ENCODE data around the gene GRIN1. TPM values are rescaled to one million over a fixed set of nuclear protein-coding genes. Genes with fewer than 3 reads are reported as not detected.

GRIN1 gene
- total and polyA plus RNA-seq, 4 donors, result 16.2 to 207 (median 146) TPM

DNA sequence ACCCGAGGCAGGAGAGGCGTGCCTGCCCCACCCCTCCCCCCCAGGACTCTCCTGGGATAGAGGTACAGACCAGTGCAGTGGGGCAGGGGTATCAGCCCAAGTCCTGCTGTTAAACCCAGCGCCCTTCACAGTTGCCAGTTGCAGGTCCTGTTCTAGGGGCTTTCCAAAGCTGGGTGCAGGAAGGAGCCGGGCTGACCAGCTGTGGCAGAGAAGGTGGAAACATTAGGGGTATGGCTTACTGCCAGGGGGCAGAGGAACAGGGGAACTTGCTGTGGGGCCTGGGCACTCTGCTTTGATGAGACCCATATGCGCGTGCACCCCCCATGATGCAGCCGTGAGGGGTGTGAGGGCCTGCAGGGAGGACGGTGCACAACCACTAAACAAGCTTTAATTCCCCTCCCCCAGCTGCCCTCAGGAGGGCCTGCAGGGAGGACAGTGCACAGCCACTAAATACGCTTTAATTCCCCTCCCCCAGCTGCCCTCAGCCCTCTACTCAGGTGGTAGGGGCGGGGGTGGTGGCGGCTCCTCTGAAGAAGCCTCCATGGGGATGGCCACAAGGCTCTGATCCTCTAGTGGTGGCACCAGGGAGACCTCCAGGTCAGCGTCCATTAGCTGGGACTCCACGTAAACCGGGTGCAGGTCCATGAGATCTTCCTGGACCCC, 31.7 kb downstream of the GRIN1 start:
- 51% methylated on average over 7 of the region's 14 CpGs for WGBS (ENCODE audit: insufficient coverage)
- no peaks in the 10 kb centered on the region for H3K9me3 ChIP-seq (ENCODE audit: control insufficient read depth, insufficient read depth, low read length)
- no peak for DNase-seq (ENCODE audit: low read depth in 4 of 6, low spot score in 6 of 6)
- peaks cover 29% of the 10 kb centered on the region for H3K36me3 ChIP-seq (ENCODE audit: control insufficient read depth, insufficient read depth, low read length)
- no peak overlapping the region for H3K27ac ChIP-seq (ENCODE audit: low read depth, low read length)
- peaks cover 29% of the 10 kb centered on the region for H3K4me1 ChIP-seq (ENCODE audit: control insufficient read depth, insufficient read depth, low read length)
- H3K4me3 ChIP-seq (ENCODE audit: low read depth, low read length), result no peak overlapping the region
- H3K27me3 ChIP-seq (ENCODE audit: control insufficient read depth, insufficient read depth, low read length), result peaks cover 27% of the 10 kb centered on the region

DNA sequence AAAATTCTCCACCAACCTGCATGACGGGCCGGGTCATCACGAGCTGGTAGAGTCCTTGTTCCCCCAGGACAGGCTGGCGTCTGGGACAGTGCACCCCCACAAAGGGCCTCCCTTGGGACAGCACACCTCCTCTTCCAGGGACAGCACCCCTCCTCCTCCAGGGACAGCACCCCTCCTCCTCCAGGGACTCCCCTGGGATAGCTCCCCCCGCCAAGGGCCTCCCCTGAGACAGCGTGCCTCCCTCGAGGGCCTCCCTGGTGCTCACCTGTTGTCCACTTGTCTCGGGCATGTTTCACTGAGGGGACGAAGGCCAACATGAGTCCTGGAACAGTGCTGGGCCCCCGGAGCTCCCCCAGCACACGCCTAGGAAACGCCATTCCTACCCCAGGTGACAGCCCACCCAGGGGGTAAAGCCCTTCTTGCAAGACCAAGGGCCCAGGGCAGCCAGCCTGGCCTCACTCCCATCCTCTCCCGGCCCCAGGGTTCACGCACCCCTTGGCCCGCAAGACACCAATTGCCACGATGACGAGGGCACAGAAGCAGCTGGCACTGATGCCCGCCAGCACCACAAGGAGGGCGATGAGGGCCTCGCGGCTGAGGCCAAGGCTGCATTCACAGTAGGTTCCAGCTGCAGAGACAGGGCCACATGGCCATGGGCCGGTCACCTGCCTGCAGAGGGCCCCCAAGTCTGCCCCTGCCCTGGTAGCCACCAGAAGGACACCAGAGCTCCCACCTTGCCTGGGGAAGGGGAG, 32.4 kb downstream of the GRIN1 start:
- peaks cover 22% of the 10 kb centered on the region for H3K27me3 ChIP-seq (ENCODE audit: control insufficient read depth, insufficient read depth, low read length)
- peaks cover 28% of the 10 kb centered on the region for H3K36me3 ChIP-seq (ENCODE audit: control insufficient read depth, insufficient read depth, low read length)
- no peak for DNase-seq (ENCODE audit: low read depth in 4 of 6, low spot score in 6 of 6)
- H3K4me1 ChIP-seq (ENCODE audit: control insufficient read depth, insufficient read depth, low read length), result peaks cover 27% of the 10 kb centered on the region
- no peak overlapping the region for H3K27ac ChIP-seq (ENCODE audit: low read depth, low read length)
- WGBS (ENCODE audit: insufficient coverage), result 84% methylated on average over 22 of the region's 22 CpGs
- H3K4me3 ChIP-seq (ENCODE audit: low read depth, low read length), result no peak overlapping the region
- no peaks in the 10 kb centered on the region for H3K9me3 ChIP-seq (ENCODE audit: control insufficient read depth, insufficient read depth, low read length)

DNA sequence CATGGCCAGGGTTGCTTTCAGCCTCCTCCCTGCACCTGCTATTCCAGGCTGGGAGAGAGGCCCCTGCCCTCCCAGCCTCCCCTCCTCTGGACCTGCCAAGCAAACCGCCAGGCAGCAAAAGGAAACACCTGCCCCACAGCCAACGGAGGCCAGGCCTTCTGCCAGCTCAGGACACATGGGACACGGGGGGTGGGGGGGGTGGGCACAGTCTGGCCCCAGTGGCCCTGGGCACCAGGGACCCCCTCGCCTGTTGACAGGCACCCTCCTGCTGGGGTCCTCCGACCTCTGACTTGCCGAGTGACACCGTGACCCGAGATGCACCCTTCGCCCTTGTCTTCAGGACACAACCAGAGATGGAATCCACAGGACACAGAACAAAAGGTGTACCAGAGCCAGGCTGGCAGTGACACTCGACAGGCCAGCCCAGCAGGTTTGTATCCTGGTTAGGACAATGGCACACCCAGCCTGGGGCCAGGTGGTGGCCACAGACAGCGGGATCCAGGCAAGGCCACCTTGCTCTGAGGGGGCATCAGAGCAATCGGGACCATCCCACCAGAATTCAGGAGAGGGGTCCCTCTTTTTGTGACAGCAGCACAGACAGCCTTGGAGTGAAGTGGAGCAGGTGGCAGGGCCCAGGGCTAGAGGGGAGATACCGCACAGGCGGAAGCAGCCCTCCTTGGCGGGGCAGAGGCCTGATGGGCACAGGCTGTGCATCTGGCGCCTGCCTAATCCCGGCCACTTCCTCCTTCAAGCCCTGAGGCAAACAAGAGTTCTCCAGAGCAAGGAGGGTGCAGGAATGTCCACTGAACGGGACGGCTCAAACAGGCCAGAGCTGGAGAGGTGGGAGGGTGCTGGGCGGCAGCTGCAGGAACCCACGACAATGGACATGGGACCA, 34.2 kb downstream of the GRIN1 start:
- H3K4me3 ChIP-seq (ENCODE audit: low read depth, low read length), result no peak overlapping the region
- peaks cover 15% of the 10 kb centered on the region for H3K4me1 ChIP-seq (ENCODE audit: control insufficient read depth, insufficient read depth, low read length)
- 83% methylated on average over 20 of the region's 21 CpGs for WGBS (ENCODE audit: insufficient coverage)
- peaks cover 12% of the 10 kb centered on the region for H3K27me3 ChIP-seq (ENCODE audit: control insufficient read depth, insufficient read depth, low read length)
- H3K36me3 ChIP-seq (ENCODE audit: control insufficient read depth, insufficient read depth, low read length), result peaks cover 41% of the 10 kb centered on the region
- H3K9me3 ChIP-seq (ENCODE audit: control insufficient read depth, insufficient read depth, low read length), result no peaks in the 10 kb centered on the region
- H3K27ac ChIP-seq (ENCODE audit: low read depth, low read length), result no peak overlapping the region
- DNase-seq (ENCODE audit: low read depth in 4 of 6, low spot score in 6 of 6), result no peak

DNA sequence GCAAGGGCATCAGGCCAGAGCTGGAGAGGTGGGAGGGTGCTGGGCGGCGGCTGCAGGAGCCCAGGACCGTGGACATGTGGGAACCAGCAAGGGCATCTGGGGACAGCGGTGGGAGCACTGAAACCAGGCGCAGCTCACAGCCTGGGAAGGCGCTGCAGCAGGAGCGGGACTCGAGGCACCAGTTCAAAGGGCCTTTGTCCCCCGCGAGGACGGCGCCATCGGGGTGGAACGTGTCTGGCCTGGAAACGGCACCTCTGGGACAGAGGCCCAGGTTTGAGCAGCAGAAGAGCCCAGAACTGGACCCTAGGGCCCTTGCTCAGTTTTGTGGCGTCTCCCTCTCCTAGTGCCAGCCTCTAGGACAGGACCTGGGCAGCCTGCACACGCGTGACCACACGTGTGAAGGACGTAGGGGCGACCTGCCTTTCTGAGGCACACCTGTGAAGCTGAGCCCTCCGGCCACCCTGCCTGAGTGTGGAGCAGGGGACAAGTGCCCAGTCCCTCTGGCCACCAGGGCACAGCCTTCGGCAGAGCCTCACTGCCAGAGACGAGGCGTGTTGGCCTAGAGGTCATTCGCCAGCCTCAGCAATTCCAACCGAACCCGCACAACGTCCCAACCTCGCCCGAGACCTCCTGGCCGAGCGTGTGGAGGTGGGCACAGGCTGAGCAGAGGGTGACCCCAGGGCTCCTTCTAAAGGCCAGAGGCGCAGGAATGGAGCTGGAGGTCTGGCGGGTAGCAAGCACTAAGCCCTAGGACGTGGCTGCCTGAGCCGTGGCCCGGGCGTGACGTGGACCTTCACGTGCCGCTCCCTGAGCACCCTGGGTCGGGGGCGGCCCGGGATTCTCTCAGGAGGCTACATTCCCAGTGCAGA, 35.1 kb downstream of the GRIN1 start:
- 80% methylated on average over 45 of the region's 45 CpGs for WGBS (ENCODE audit: insufficient coverage)
- H3K9me3 ChIP-seq (ENCODE audit: control insufficient read depth, insufficient read depth, low read length), result no peaks in the 10 kb centered on the region
- no peak for DNase-seq (ENCODE audit: low read depth in 4 of 6, low spot score in 6 of 6)
- peaks cover 50% of the 10 kb centered on the region for H3K36me3 ChIP-seq (ENCODE audit: control insufficient read depth, insufficient read depth, low read length)
- H3K27me3 ChIP-seq (ENCODE audit: control insufficient read depth, insufficient read depth, low read length), result peaks cover 8% of the 10 kb centered on the region
- peaks cover 13% of the 10 kb centered on the region for H3K4me1 ChIP-seq (ENCODE audit: control insufficient read depth, insufficient read depth, low read length)
- no peak overlapping the region for H3K4me3 ChIP-seq (ENCODE audit: low read depth, low read length)
- H3K27ac ChIP-seq (ENCODE audit: low read depth, low read length), result no peak overlapping the region

DNA sequence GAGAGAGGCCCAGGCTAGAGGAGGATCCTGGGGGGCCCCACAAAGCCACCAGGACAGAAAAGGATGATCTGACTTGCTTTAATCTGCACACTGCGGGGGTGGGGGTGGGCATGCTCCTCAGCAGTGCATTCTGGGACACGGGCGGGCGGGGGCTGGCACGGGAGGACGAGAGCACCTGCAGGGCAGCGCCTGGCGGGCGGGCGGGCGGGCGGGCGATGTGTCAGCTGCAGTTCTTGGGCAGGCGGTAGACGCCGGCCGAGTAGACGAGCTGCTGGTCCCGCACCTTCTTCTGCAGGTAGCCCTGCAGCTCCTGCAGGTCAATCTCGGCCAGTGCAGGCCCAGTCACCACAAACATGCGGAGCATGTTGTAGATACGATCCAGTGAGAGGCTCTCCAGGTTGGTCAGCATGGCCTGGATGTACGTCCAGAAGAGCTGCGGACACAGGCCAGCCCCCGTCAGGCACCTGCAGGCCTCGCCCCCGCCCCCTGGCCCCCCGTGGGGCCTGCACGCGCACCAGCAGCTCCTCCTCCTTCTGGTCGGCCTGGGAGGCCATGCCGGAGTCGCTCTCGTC, 35.9 kb downstream of the GRIN1 start:
- H3K9me3 ChIP-seq (ENCODE audit: control insufficient read depth, insufficient read depth, low read length), result no peaks in the 10 kb centered on the region
- peaks cover 13% of the 10 kb centered on the region for H3K4me1 ChIP-seq (ENCODE audit: control insufficient read depth, insufficient read depth, low read length)
- H3K27me3 ChIP-seq (ENCODE audit: control insufficient read depth, insufficient read depth, low read length), result peaks cover 8% of the 10 kb centered on the region
- peaks cover 57% of the 10 kb centered on the region for H3K36me3 ChIP-seq (ENCODE audit: control insufficient read depth, insufficient read depth, low read length)
- H3K27ac ChIP-seq (ENCODE audit: low read depth, low read length), result no peak overlapping the region
- WGBS (ENCODE audit: insufficient coverage), result 31% methylated on average over 33 of the region's 34 CpGs
- no peak overlapping the region for H3K4me3 ChIP-seq (ENCODE audit: low read depth, low read length)
- no peak for DNase-seq (ENCODE audit: low read depth in 4 of 6, low spot score in 6 of 6)

DNA sequence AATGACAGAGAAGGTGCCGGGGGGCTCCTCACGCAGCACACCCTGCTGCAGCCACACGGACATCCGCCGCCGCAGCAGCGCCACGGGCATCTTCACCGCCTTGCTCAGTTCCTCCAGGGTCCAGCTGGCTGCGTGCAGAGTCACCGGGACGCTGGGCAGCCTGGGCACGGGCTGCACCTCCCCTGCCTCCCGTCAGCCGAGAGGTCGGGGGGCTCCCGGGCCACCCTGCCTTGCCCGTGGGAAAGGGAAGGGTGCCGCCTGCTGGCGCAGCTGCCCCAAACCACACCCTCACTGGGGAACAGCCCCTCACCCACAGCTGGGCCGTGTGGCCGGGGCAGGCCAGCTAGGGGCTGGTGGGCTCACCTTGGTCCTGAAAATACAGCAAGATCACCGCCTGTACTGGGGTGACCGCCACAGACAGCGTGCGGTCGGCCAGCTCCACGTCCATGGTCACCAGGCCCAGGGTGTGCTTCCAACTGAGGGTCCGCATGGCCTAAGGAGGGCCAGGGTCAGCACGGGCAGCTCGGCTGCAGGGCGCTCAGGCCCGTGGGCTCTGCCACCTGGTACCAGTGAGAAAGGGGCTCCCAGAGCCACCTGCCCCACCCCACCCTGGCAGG, 36.5 kb downstream of the GRIN1 start:
- WGBS (ENCODE audit: insufficient coverage), result 39% methylated on average over 30 of the region's 33 CpGs
- no peak for DNase-seq (ENCODE audit: low read depth in 4 of 6, low spot score in 6 of 6)
- H3K36me3 ChIP-seq (ENCODE audit: control insufficient read depth, insufficient read depth, low read length), result peaks cover 64% of the 10 kb centered on the region
- H3K4me3 ChIP-seq (ENCODE audit: low read depth, low read length), result no peak overlapping the region
- H3K27ac ChIP-seq (ENCODE audit: low read depth, low read length), result no peak overlapping the region
- H3K27me3 ChIP-seq (ENCODE audit: control insufficient read depth, insufficient read depth, low read length), result peaks cover 3% of the 10 kb centered on the region
- H3K4me1 ChIP-seq (ENCODE audit: control insufficient read depth, insufficient read depth, low read length), result peaks cover 7% of the 10 kb centered on the region
- H3K9me3 ChIP-seq (ENCODE audit: control insufficient read depth, insufficient read depth, low read length), result no peaks in the 10 kb centered on the region

DNA sequence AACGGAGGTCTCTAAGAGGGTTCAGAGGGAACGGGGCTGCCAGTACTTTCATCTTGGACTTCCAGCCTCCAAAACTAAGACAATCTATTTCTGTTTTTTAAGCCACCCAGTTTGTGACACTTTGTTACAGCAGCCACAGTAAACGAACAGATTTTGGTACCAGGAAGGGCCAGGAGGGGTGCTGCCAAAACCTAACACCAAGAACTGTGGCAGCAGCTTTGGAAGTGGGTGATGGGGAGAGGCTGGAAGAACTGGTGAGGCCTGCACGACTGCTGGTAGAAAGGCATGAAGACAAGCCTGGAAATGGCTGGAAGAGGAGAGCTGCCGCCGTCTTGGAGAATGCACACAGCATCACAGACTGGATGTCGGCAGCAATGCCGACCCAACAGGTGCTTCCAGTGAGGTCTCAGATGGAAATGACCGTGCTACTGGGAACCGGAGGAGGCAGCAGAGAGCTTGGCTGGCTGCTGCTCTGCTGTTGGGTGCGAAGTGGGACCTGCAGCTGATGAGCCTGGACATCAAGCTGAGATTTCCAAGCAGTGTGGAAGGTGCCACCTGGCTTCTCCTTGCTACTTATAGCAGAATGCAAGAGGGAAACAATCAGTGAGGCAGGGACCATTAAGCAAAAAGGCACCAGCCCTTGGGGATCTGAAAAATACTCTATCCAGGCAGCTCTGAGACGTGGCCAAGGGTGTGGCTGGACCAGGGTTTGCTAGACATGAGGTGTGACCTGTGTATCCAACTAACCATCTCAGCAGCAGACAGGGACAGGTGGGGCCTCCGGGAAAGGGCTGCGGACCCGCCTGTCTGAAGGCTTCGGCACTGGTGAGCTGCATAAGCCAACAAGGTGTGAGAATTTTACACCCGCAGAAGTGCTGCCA, 37.6 kb downstream of the GRIN1 start:
- H3K4me3 ChIP-seq (ENCODE audit: low read depth, low read length), result no peak overlapping the region
- 55% methylated on average over 17 of the region's 17 CpGs for WGBS (ENCODE audit: insufficient coverage)
- no peak overlapping the region for H3K27ac ChIP-seq (ENCODE audit: low read depth, low read length)
- no peaks in the 10 kb centered on the region for H3K9me3 ChIP-seq (ENCODE audit: control insufficient read depth, insufficient read depth, low read length)
- H3K4me1 ChIP-seq (ENCODE audit: control insufficient read depth, insufficient read depth, low read length), result peaks cover 4% of the 10 kb centered on the region
- H3K27me3 ChIP-seq (ENCODE audit: control insufficient read depth, insufficient read depth, low read length), result no peaks in the 10 kb centered on the region
- DNase-seq (ENCODE audit: low read depth in 4 of 6, low spot score in 6 of 6), result no peak
- H3K36me3 ChIP-seq (ENCODE audit: control insufficient read depth, insufficient read depth, low read length), result peaks cover 75% of the 10 kb centered on the region
